HFF-Myc (cell line): ENCODE measurements around the gene FNDC11.

Source experiments
- DNase-seq: peaks from one replicate; pipeline ENCODE4 v3.0.0-alpha.2; 2011; ENCODE audit warnings: low read depth; ENCODE audit errors: extremely low read depth
- H3K4me3 ChIP-seq: replicated peaks from 2 replicates; pipeline ENCODE4 v1.5.1; 2011; ENCODE audit warnings: low read depth, mild to moderate bottlenecking, control low read depth, low read length
- CTCF ChIP-seq: IDR thresholded peaks from 2 replicates; pipeline ENCODE4 v1.5.1; 2012; ENCODE audit warnings: mild to moderate bottlenecking, low read depth, low read length, control low read depth; ENCODE audit errors: missing control alignments

The FNDC11 gene

GRCh38 chr20:63519668-63520503 lies 34.1 kb upstream of the FNDC11 start:
- H3K4me3 ChIP-seq, result peak overlapping the region; percentile 70
- TF ChIP-seq CTCF, result peak; percentile 14
- no peak for DNase-seq

GRCh38 chr20:63520504-63520933 lies 33.4 kb upstream of the FNDC11 start, which contains the start of gene PPDPF:
PPDPF (plus strand) TSS chr20:63520765; CDS start chr20:63521309, 544 bp downstream.
- DNase-seq, result no peak
- TF ChIP-seq CTCF, result no peak
- peak within 1 kb of the TSS; percentile 70 for H3K4me3 ChIP-seq

- DNase-seq, result no peak
- TF ChIP-seq CTCF, result no peak
- H3K4me3 ChIP-seq, result peak overlapping the region; percentile 70
These were observed 32.9 kb upstream of the FNDC11 start for GRCh38 chr20:63520934-63521601.

- no peak for TF ChIP-seq CTCF
- H3K4me3 ChIP-seq, result peak overlapping the region; percentile 70
These were observed 32.4 kb upstream of the FNDC11 start for GRCh38 chr20:63521602-63522001.

GRCh38 chr20:63522091-63522868 lies 31.7 kb upstream of the FNDC11 start:
- peak overlapping the region; percentile 70 for H3K4me3 ChIP-seq
- DNase-seq, result no peak
- no peak for TF ChIP-seq CTCF

More at GRCh38 chr20:63521602-63522001, 32.4 kb upstream of the FNDC11 start:
- DNase-seq, result no peak

GRCh38 chr20:63522981-63523611 lies 30.9 kb upstream of the FNDC11 start:
- TF ChIP-seq CTCF, result no peak
- DNase-seq, result no peak
- no peak overlapping the region for H3K4me3 ChIP-seq
